ENCODE measurements around the gene SNAPC3.
"Not testable (repeated sequence)": the region's sequence is repeated elsewhere in the genome, so short reads cannot be mapped to it uniquely, and the experiment has no call there.

Gene SNAPC3

GRCh38 chr9:15421990-15422371 is 695 bp upstream of the SNAPC3 start:
- no peak for DNase-seq (ENCODE audit: extremely low read depth in 1 of 2, low read depth in 1 of 2)

GRCh38 chr9:15423231-15423985 is 732 bp downstream of the SNAPC3 start:
- DNase-seq (ENCODE audit: extremely low read depth in 1 of 2, low read depth in 1 of 2) = peak in 1 of 2 donors; percentile 3

- no peak for DNase-seq (ENCODE audit: extremely low read depth in 1 of 2, low read depth in 1 of 2)
These were observed 3.3 kb downstream of the SNAPC3 start for GRCh38 chr9:15426019-15426418.

GRCh38 chr9:15427702-15428101 is 5.0 kb downstream of the SNAPC3 start:
- DNase-seq (ENCODE audit: extremely low read depth in 1 of 2, low read depth in 1 of 2) = not testable (repeated sequence)

- no peak for DNase-seq (ENCODE audit: extremely low read depth in 1 of 2, low read depth in 1 of 2)
These were observed 8.5 kb downstream of the SNAPC3 start for GRCh38 chr9:15430920-15431844.

- DNase-seq (ENCODE audit: extremely low read depth in 1 of 2, low read depth in 1 of 2) = no peak
These were observed 10.5 kb downstream of the SNAPC3 start for GRCh38 chr9:15433191-15433590.

- no peak for DNase-seq (ENCODE audit: extremely low read depth in 1 of 2, low read depth in 1 of 2)
These were observed 11.0 kb downstream of the SNAPC3 start for GRCh38 chr9:15433661-15434060.

- no peak for DNase-seq (ENCODE audit: extremely low read depth in 1 of 2, low read depth in 1 of 2)
These were observed 16.2 kb downstream of the SNAPC3 start for GRCh38 chr9:15438891-15439290.

GRCh38 chr9:15441841-15442240 is 19.2 kb downstream of the SNAPC3 start:
- not testable (repeated sequence) for DNase-seq (ENCODE audit: extremely low read depth in 1 of 2, low read depth in 1 of 2)

- not testable (repeated sequence) for DNase-seq (ENCODE audit: extremely low read depth in 1 of 2, low read depth in 1 of 2)
These were observed 19.6 kb downstream of the SNAPC3 start for GRCh38 chr9:15442264-15442663.

GRCh38 chr9:15444141-15444540 is 21.5 kb downstream of the SNAPC3 start:
- DNase-seq (ENCODE audit: extremely low read depth in 1 of 2, low read depth in 1 of 2) = no peak

GRCh38 chr9:15453956-15454355 is 31.3 kb downstream of the SNAPC3 start:
- DNase-seq (ENCODE audit: extremely low read depth in 1 of 2, low read depth in 1 of 2) = no peak

GRCh38 chr9:15461056-15461455 is 38.4 kb downstream of the SNAPC3 start:
- no peak for DNase-seq (ENCODE audit: extremely low read depth in 1 of 2, low read depth in 1 of 2)

- no peak for DNase-seq (ENCODE audit: extremely low read depth in 1 of 2, low read depth in 1 of 2)
These were observed 38.9 kb downstream of the SNAPC3 start for GRCh38 chr9:15461601-15462000.

GRCh38 chr9:15468145-15468544 is 45.5 kb downstream of the SNAPC3 start:
- no peak for DNase-seq (ENCODE audit: extremely low read depth in 1 of 2, low read depth in 1 of 2)

- DNase-seq (ENCODE audit: extremely low read depth in 1 of 2, low read depth in 1 of 2) = no peak
These were observed 46.7 kb downstream of the SNAPC3 start for GRCh38 chr9:15469406-15469805.

GRCh38 chr9:15469862-15470261 is 47.2 kb downstream of the SNAPC3 start:
- no peak for DNase-seq (ENCODE audit: extremely low read depth in 1 of 2, low read depth in 1 of 2)

- no peak for DNase-seq (ENCODE audit: extremely low read depth in 1 of 2, low read depth in 1 of 2)
These were observed 53.4 kb downstream of the SNAPC3 start for GRCh38 chr9:15475923-15476536.

- DNase-seq (ENCODE audit: extremely low read depth in 1 of 2, low read depth in 1 of 2) = no peak
These were observed 57.4 kb downstream of the SNAPC3 start for GRCh38 chr9:15480028-15480427.

- DNase-seq (ENCODE audit: extremely low read depth in 1 of 2, low read depth in 1 of 2) = no peak
These were observed 59.5 kb downstream of the SNAPC3 start for GRCh38 chr9:15482146-15482545.

- DNase-seq (ENCODE audit: extremely low read depth in 1 of 2, low read depth in 1 of 2) = no peak
These were observed 62.1 kb downstream of the SNAPC3 start for GRCh38 chr9:15484802-15485201.

Data from stimulated activated CD8-positive, alpha-beta memory T cell treated with anti-CD3 and anti-CD28 coated beads, Interleukin-7, amount 100 ng/mL, for 48 hours (primary cell).